ENCODE results near the gene FFAR3. TPM values are rescaled to one million over a fixed set of nuclear protein-coding genes. Genes with fewer than 3 reads are reported as not detected.

FFAR3 gene
- total and polyA plus RNA-seq, 2 of the 13 experiments (the other 11 are each of a cell fraction or from before 2014, with no cell fraction given) = not detected

- no peak for TF ChIP-seq ZBTB49 (CRISPR knock-in tag; IDR thresholded peaks at IDR 0.05; ENCODE audit: borderline replicate concordance)
- TF ChIP-seq KDM5B (CRISPR knock-in tag; IDR thresholded peaks at IDR 0.05; ENCODE audit: borderline replicate concordance) = 0 out of 2 replicates have a peak, but pooled peaks have one; percentile 25
- peak; percentile 34; the same call in 1 of the 2 replicates for TF ChIP-seq KMT2B (CRISPR knock-in tag; IDR thresholded peaks at IDR 0.05)
- peak; percentile 62; the same call in 1 of the 2 replicates for TF ChIP-seq MEF2D (CRISPR knock-in tag; IDR thresholded peaks at IDR 0.05)
- TF ChIP-seq YY1 (IDR thresholded peaks at IDR 0.05; ENCODE audit: insufficient read depth, insufficient replicate concordance, low read depth, low read length) = no peak
- no peak for TF ChIP-seq RAD21 (CRISPR knock-in tag; IDR thresholded peaks at IDR 0.05)
- no peak for TF ChIP-seq ATF4 (CRISPR knock-in tag; IDR thresholded peaks at IDR 0.05)
- no peak for TF ChIP-seq ZNF281 (CRISPR knock-in tag; IDR thresholded peaks at IDR 0.05; ENCODE audit: borderline replicate concordance)
- TF ChIP-seq KAT7 (CRISPR knock-in tag; IDR thresholded peaks at IDR 0.05; ENCODE audit: borderline replicate concordance) = no peak
- TF ChIP-seq ZNF713 (CRISPR knock-in tag; IDR thresholded peaks at IDR 0.05) = no peak
- TF ChIP-seq SMARCC2 (IDR thresholded peaks at IDR 0.05) = no peak
- TF ChIP-seq HIC2 (CRISPR knock-in tag; IDR thresholded peaks at IDR 0.05; ENCODE audit: low read depth) = no peak
- TF ChIP-seq FOXK1 (CRISPR knock-in tag; IDR thresholded peaks at IDR 0.05; ENCODE audit: borderline replicate concordance, low read depth) = no peak; the same call in 1 of the 2 replicates
- TF ChIP-seq ETV5 (CRISPR knock-in tag; IDR thresholded peaks at IDR 0.05; ENCODE audit: borderline replicate concordance) = peak; percentile 43; the same call in 1 of the 2 replicates
- no peak; the same call in 1 of the 2 replicates for TF ChIP-seq ESRRA (CRISPR knock-in tag; IDR thresholded peaks at IDR 0.05; ENCODE audit: low read depth)
- TF ChIP-seq ZNF562 (CRISPR knock-in tag; IDR thresholded peaks at IDR 0.05; ENCODE audit: borderline replicate concordance) = no peak
- no peak for TF ChIP-seq ZEB1 (IDR thresholded peaks at IDR 0.05; ENCODE audit: insufficient replicate concordance, low read depth)
- TF ChIP-seq ZNF841 (CRISPR knock-in tag; IDR thresholded peaks at IDR 0.05; ENCODE audit: borderline replicate concordance) = no peak
- TF ChIP-seq ZNF274 (CRISPR knock-in tag; IDR thresholded peaks at IDR 0.05) = 0 out of 2 replicates have a peak, but pooled peaks have one; percentile 21
- peak; percentile 57; the same call in 1 of the 2 replicates for TF ChIP-seq HBP1 (CRISPR knock-in tag; IDR thresholded peaks at IDR 0.05; ENCODE audit: low read depth)
Observed at GRCh38 chr19:35380450-35381124, 22.3 kb downstream of the FFAR3 start (continued).
